Panc1 (cell line): Measurements from ENCODE around the gene HJURP. TPM values are rescaled to one million over a fixed set of nuclear protein-coding genes. Genes with fewer than 3 reads are reported as not detected.

Experiments used
- ATAC-seq: fragments of 200-7000 bp; cut with Tn5 transposase; 2 replicates; pipeline ENCODE4 v1.9.1; 2020; ENCODE audit warnings: mild to moderate bottlenecking, moderate library complexity
- BruUV-seq: library from RNA; stranded (reverse); fragments of 400-500 nt; replicated peaks from 2 replicates; lab custom pipeline; 2021; lab: Mats Ljungman, UMichigan
- CTCF ChIA-PET: fragments of 300-600 bp; sonication (Branson Sonifier 250); formaldehyde crosslinking; loops from one replicate; lab custom pipeline; 2022; ENCODE audit warnings: antibody characterized with exemption; lab: Charles Lee
- POLR2A ChIA-PET: fragments of 300-600 bp; sonication (Branson Sonifier 250); formaldehyde crosslinking; loops from one replicate; lab custom pipeline; 2022; ENCODE audit warnings: antibody characterized with exemption; lab: Charles Lee
- DNase-seq: peaks from one replicate; pipeline ENCODE4 v3.0.0-alpha.2; 2010; ENCODE audit warnings: low read depth, low spot score
- H3K27ac ChIP-seq: 2 replicates; pipeline ENCODE4 v1.5.1; 2011; ENCODE audit warnings: mild to moderate bottlenecking, low read length, inconsistent platforms
- H3K27me3 ChIP-seq: fragments of 200-500 bp; sonication (Bioruptor generic); 2 replicates; pipeline ENCODE4 v1.6.0; 2014; ENCODE audit warnings: low read length, inconsistent platforms; ENCODE audit not compliant: control insufficient read depth, insufficient read depth
- H3K36me3 ChIP-seq: fragments of 200-500 bp; sonication (Bioruptor generic); 2 replicates; pipeline ENCODE4 v1.5.1; 2014; ENCODE audit warnings: inconsistent platforms, mild to moderate bottlenecking, low read length, moderate library complexity; ENCODE audit not compliant: control insufficient read depth, insufficient read depth
- H3K4me1 ChIP-seq: 2 replicates; pipeline ENCODE4 v1.5.1; 2011; ENCODE audit warnings: inconsistent platforms, mild to moderate bottlenecking, low read length, moderate library complexity; ENCODE audit not compliant: control insufficient read depth, insufficient read depth
- H3K4me3 ChIP-seq, 2 experiments: 2 replicates each; pipeline ENCODE4 v1.5.1; 2011 to 2012; ENCODE audit warnings: low read depth in 2 of 2, low read length in 2 of 2, mild to moderate bottlenecking in 2 of 2, inconsistent platforms in 1 of 2, moderate library complexity in 1 of 2
- H3K9me3 ChIP-seq: fragments of 200-500 bp; sonication (Bioruptor generic); 2 replicates; pipeline ENCODE4 v1.5.1; 2014; ENCODE audit warnings: low read depth, mild to moderate bottlenecking, inconsistent platforms, low read length, moderate library complexity; ENCODE audit not compliant: control insufficient read depth, insufficient read depth
- CTCF ChIP-seq: fragments of 450-650 bp; IDR thresholded peaks from 2 replicates; pipeline ENCODE4 v1.5.1; 2017; ENCODE audit warnings: mild to moderate bottlenecking
- POLR2AphosphoS5 ChIP-seq: IDR thresholded peaks from 2 replicates; pipeline ENCODE4 v1.6.1; 2012; ENCODE audit warnings: mild to moderate bottlenecking, low read depth, low read length, moderate library complexity
- REST ChIP-seq, 2 experiments: IDR thresholded peaks; 2 replicates each; pipeline ENCODE4 v1.6.1; 2011 to 2012; ENCODE audit warnings: low read depth in 2 of 2, control low read depth in 1 of 2, low read length in 1 of 2, mild to moderate bottlenecking in 1 of 2, moderate library complexity in 1 of 2; ENCODE audit not compliant: insufficient read depth in 1 of 2
- SIN3A ChIP-seq: IDR thresholded peaks from 2 replicates; pipeline ENCODE4 v1.6.1; 2012; ENCODE audit warnings: low read depth, mild to moderate bottlenecking, low read length, moderate library complexity, borderline replicate concordance; ENCODE audit not compliant: insufficient read depth
- TCF7L2 ChIP-seq: IDR thresholded peaks from 2 replicates; pipeline ENCODE4 v1.6.1; 2011; ENCODE audit warnings: mild to moderate bottlenecking, low read depth, low read length, inconsistent platforms
- in situ Hi-C: cut with HindIII; loops from 2 replicates; pipeline ENCODE4 v1.10.0; 2016; ENCODE audit warnings: low sequenced_read_pairs, low pct_unique_long_range_greater_than_20kb
- intact Hi-C: fragments of 100-400 bp; cut with micrococcal nuclease; formaldehyde crosslinking; loops from one replicate; pipeline ENCODE4 v1.10.0; 2022; ENCODE audit not compliant: unreplicated experiment
- total RNA-seq: library from RNA; stranded (reverse); gene quantifications from one replicate; pipeline ENCODE4 v1.2.1, GENCODE V29; 2021; ENCODE audit not compliant: unreplicated experiment

The HJURP gene
- total RNA-seq, 1 experiment from 2014 or later, result 87.0 TPM

- CTCF ChIA-PET, result no interaction called here
- no TSS peak for BruUV-seq
- no peak for DNase-seq
- ATAC-seq, result no peak
- POLR2A ChIA-PET, result no interaction called here
- intact Hi-C loops, result no loop called here
- no peaks in the 10 kb centered on the region for H3K36me3 ChIP-seq
- no peak overlapping the region for H3K4me3 ChIP-seq
- H3K9me3 ChIP-seq, result no peaks in the 10 kb centered on the region
- in situ Hi-C loops, result no loop called here
- H3K4me1 ChIP-seq, result no peaks in the 10 kb centered on the region
- no peak for TF ChIP-seq TCF7L2
- no peak for TF ChIP-seq REST (IDR thresholded peaks at IDR 0.05; ENCODE audit: insufficient read depth in 1 of 2, low read depth in 2 of 2, low read length in 1 of 2)
- TF ChIP-seq CTCF, result no peak
- no peak for TF ChIP-seq POLR2AphosphoS5
- no peaks in the 10 kb centered on the region for H3K27me3 ChIP-seq
- no peak overlapping the region for H3K27ac ChIP-seq
Observed at GRCh38 chr2:233824373-233824772, 30.0 kb downstream of the HJURP start.

GRCh38 chr2:233823731-233824121 lies 30.6 kb downstream of the HJURP start:
- TF ChIP-seq TCF7L2 (no peak), CTCF (no peak), POLR2AphosphoS5 (no peak), SIN3A (no peak), REST (IDR thresholded peaks at IDR 0.05; ENCODE audit: insufficient read depth in 1 of 2, low read depth in 2 of 2, low read length in 1 of 2) (no peak)
- in situ Hi-C loops, result no loop called here
- ChIA-PET POLR2A (no interaction called here), CTCF (no interaction called here)
- Histone ChIP-seq H3K4me1 (no peaks in the 10 kb centered on the region), H3K9me3 (no peaks in the 10 kb centered on the region), H3K27me3 (no peaks in the 10 kb centered on the region), H3K4me3 (no peak overlapping the region), H3K36me3 (no peaks in the 10 kb centered on the region), H3K27ac (no peak overlapping the region)
- ATAC-seq, result no peak
- BruUV-seq, result no TSS peak
- DNase-seq, result no peak
- intact Hi-C loops, result no loop called here
